H1 (cell line): Measurements from ENCODE around the gene PTCH1. TPM values are rescaled to one million over a fixed set of nuclear protein-coding genes. Genes with fewer than 3 reads are reported as not detected.

ENCODE experiments used
- CBX5 ChIP-seq: fragments of 300-800, 300-1000 bp; sonication (generic); IDR thresholded peaks from 2 replicates; pipeline ENCODE4 v1.7.1; 2016; ENCODE audit warnings: antibody characterized with exemption, low read length, low read depth
- CBX8 ChIP-seq: fragments of 300-800, 300-1000 bp; sonication (generic); IDR thresholded peaks from 2 replicates; pipeline ENCODE4 v1.7.1; 2016; ENCODE audit warnings: low read depth, low read length, borderline replicate concordance
- CHD7 ChIP-seq: fragments of 300-600 bp; sonication (generic); IDR thresholded peaks from 2 replicates; pipeline ENCODE4 v1.7.1; 2012; ENCODE audit warnings: low read length, moderate library complexity, mild to moderate bottlenecking, inconsistent platforms; ENCODE audit not compliant: insufficient replicate concordance
- CTCF ChIP-seq, 3 experiments: IDR thresholded peaks; 1 replicate in 2 of 3; 2 replicates in 1 of 3; pipeline versions ENCODE4 v1.5.1 to v1.6.1; 2011; ENCODE audit warnings: low read length in 3 of 3, mild to moderate bottlenecking in 3 of 3, inconsistent platforms in 2 of 3, low read depth in 1 of 3, moderate library complexity in 1 of 3; ENCODE audit not compliant: insufficient read depth in 1 of 3; ENCODE audit errors: control extremely low read depth in 1 of 3
- EGR1 ChIP-seq: IDR thresholded peaks from 2 replicates; pipeline ENCODE4 v1.6.1; 2011; ENCODE audit warnings: low read depth, low read length, borderline replicate concordance
- NANOG ChIP-seq: IDR thresholded peaks from 2 replicates; pipeline ENCODE4 v1.6.1; 2011; ENCODE audit warnings: low read length, low read depth, mild to moderate bottlenecking, inconsistent platforms; ENCODE audit not compliant: insufficient read depth, poor library complexity, severe bottlenecking
- RNF2 ChIP-seq: fragments of 200-900, 300-1000 bp; sonication (generic); IDR thresholded peaks from 2 replicates; pipeline ENCODE4 v1.7.1; 2016; ENCODE audit warnings: borderline replicate concordance, low read depth, mild to moderate bottlenecking, antibody characterized with exemption, low read length; ENCODE audit not compliant: poor library complexity, severe bottlenecking; ENCODE audit errors: missing control alignments
- SIRT6 ChIP-seq: IDR thresholded peaks from one replicate; pipeline ENCODE4 v1.7.1; 2012; ENCODE audit warnings: low read length, inconsistent platforms
- SUZ12 ChIP-seq: fragments of 200-600 bp; sonication (generic); IDR thresholded peaks from 2 replicates; pipeline ENCODE4 v1.6.1; 2012; ENCODE audit warnings: mild to moderate bottlenecking, inconsistent platforms, low read length, moderate library complexity, mixed read lengths
- polyA plus RNA-seq, 7 experiments: library from polyadenylated mRNA; depleted of rRNA in 3 of 7; stranded (reverse) in 5 of 7; unstranded in 2 of 7; fragments of >200 nt in 5 of 7; fragments of 200-250 nt in 2 of 7; gene quantifications; 1 replicate in 5 of 7; 2 replicates in 1 of 7; 4 replicates in 1 of 7; pipeline versions ENCODE4 v1.2.1 to v1.2.3, GENCODE V29; 2011 to 2013; ENCODE audit warnings: missing spikeins in 2 of 7, mixed read lengths in 2 of 7
- total RNA-seq: library from RNA; stranded (reverse); fragmentation: NEBNext Ultra II Directional; extraction: Animal tissue kit (Norgen Biotek cat#: 25700); gene quantifications from 2 replicates; pipeline ENCODE4 v1.2.1, GENCODE V29; 2021

The PTCH1 gene
- total and polyA plus RNA-seq, 2 of the 8 experiments (the other 6 are each of a cell fraction or from before 2014, with no cell fraction given) = 6.4 to 34.1 TPM

- TF ChIP-seq CHD7 (no peak), SUZ12 (no peak), EGR1 (no peak), CBX5 (no peak), NANOG (no peak), CTCF (IDR thresholded peaks at IDR 0.05; ENCODE audit: control extremely low read depth in 1 of 3, insufficient read depth in 1 of 3, low read depth in 1 of 3, low read length in 3 of 3) (no peak), SIRT6 (no peak), RNF2 (no peak), CBX8 (no peak)
Observed at GRCh38 chr9:95529910-95530309, 13.1 kb upstream of the PTCH1 start (continued).
